ENCODE measurements around the gene GPR84. TPM values are rescaled to one million over a fixed set of nuclear protein-coding genes. Genes with fewer than 3 reads are reported as not detected.
A peak's percentile ranks its signal among the peaks of the same experiment; 100 is the strongest.

GPR84 gene
- total and polyA plus RNA-seq, 9 of the 15 experiments (the other 6 are each of a cell fraction or from before 2014, with no cell fraction given): 0.07 to 0.18 (median 0.11) TPM; not detected in 5

DNA sequence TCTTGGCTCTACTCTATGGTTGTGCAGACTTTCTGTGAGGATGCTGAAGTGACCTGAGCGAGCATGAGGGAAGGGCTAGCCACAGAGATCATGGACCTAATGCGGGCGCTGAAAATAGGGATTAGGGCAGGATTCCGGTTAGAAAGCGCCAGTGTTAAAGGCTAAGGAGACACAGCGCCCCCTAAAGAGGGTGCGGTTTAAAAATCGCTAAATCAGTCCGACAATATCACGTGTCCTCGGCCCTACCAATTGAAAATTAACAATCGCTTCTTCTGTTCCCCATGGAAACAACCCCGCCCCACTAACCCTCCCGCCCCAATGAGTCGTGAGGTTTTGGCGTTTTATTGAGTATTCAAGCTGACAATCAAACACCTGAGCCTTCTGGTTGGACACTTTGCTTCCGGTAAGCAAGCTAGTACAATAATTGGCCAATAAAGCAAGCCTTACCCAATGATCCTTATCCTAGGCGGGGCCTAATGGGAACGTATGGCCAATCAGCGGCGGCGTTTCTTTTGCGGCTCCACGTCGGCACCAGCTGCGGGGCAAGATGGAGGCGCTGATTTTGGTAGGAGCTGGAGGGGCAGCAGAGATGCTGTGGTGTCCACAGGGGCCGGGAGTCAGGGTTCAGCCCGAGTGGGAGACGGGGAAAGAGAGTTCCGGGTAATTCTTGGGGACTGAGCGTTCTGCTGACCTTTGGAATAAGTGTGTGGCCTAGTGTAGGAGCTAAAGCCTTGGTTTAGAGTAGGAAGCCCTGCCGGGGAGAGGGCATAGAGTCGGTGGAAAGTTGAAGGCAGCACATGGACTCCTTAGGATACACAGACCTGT is 39.5 kb downstream of the GPR84 start, which contains the start of gene COPZ1 (continued):
- TF ChIP-seq GABPA (tag; conservative IDR thresholded peaks at IDR 0.05; ENCODE audit: low read depth): peak; percentile 72
- TF ChIP-seq, protein P1, sequence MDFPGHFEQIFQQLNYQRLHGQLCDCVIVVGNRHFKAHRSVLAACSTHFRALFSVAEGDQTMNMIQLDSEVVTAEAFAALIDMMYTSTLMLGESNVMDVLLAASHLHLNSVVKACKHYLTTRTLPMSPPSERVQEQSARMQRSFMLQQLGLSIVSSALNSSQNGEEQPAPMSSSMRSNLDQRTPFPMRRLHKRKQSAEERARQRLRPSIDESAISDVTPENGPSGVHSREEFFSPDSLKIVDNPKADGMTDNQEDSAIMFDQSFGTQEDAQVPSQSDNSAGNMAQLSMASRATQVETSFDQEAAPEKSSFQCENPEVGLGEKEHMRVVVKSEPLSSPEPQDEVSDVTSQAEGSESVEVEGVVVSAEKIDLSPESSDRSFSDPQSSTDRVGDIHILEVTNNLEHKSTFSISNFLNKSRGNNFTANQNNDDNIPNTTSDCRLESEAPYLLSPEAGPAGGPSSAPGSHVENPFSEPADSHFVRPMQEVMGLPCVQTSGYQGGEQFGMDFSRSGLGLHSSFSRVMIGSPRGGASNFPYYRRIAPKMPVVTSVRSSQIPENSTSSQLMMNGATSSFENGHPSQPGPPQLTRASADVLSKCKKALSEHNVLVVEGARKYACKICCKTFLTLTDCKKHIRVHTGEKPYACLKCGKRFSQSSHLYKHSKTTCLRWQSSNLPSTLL (IDR thresholded peaks at IDR 0.05): no peak
- peak; percentile 98 for TF ChIP-seq TAF7 (tag; IDR thresholded peaks at IDR 0.05)
- no peak; the same call in 1 of the 2 replicates for TF ChIP-seq PHTF2 (CRISPR knock-in tag; IDR thresholded peaks at IDR 0.05)
- no peak for TF ChIP-seq HMG20A (CRISPR knock-in tag; conservative IDR thresholded peaks at IDR 0.05)
- TF ChIP-seq FUS (optimal IDR thresholded peaks at IDR 0.05; ENCODE audit: low read depth, low read length): no peak
- no peak for TF ChIP-seq ZNF165 (CRISPR knock-in tag; IDR thresholded peaks at IDR 0.05; ENCODE audit: borderline replicate concordance)
- no peak; the same call in 1 of the 2 replicates for TF ChIP-seq ZNF24 (IDR thresholded peaks at IDR 0.05)
- TF ChIP-seq TAL1 (IDR thresholded peaks at IDR 0.05): peak; percentile 21; the same call in 1 of the 2 replicates
- TF ChIP-seq MEF2D (tag; conservative IDR thresholded peaks at IDR 0.05; ENCODE audit: low read depth): no peak
- TF ChIP-seq MEIS2 (IDR thresholded peaks at IDR 0.05; ENCODE audit: partially characterized antibody): peak; percentile 76
- TF ChIP-seq, protein P2, sequence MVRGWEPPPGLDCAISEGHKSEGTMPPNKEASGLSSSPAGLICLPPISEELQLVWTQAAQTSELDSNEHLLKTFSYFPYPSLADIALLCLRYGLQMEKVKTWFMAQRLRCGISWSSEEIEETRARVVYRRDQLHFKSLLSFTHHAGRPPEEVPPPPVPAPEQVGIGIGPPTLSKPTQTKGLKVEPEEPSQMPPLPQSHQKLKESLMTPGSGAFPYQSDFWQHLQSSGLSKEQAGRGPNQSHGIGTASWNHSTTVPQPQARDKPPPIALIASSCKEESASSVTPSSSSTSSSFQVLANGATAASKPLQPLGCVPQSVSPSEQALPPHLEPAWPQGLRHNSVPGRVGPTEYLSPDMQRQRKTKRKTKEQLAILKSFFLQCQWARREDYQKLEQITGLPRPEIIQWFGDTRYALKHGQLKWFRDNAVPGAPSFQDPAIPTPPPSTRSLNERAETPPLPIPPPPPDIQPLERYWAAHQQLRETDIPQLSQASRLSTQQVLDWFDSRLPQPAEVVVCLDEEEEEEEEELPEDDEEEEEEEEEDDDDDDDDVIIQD (CRISPR knock-in tag; IDR thresholded peaks at IDR 0.05): no peak
- TF ChIP-seq RFX7 (CRISPR knock-in tag; IDR thresholded peaks at IDR 0.05): no peak
- TF ChIP-seq NONO (IDR thresholded peaks at IDR 0.05; ENCODE audit: low read depth in 2 of 2, low read length in 1 of 2): no peak
- peak; percentile 56 for TF ChIP-seq CC2D1A (IDR thresholded peaks at IDR 0.05)
- TF ChIP-seq ZFP30 (CRISPR knock-in tag; IDR thresholded peaks at IDR 0.05; ENCODE audit: borderline replicate concordance): no peak
- TF ChIP-seq, protein P3, sequence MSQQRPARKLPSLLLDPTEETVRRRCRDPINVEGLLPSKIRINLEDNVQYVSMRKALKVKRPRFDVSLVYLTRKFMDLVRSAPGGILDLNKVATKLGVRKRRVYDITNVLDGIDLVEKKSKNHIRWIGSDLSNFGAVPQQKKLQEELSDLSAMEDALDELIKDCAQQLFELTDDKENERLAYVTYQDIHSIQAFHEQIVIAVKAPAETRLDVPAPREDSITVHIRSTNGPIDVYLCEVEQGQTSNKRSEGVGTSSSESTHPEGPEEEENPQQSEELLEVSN (IDR thresholded peaks at IDR 0.05; ENCODE audit: borderline replicate concordance in 1 of 2, extremely low read depth in 1 of 2, insufficient read depth in 1 of 2, insufficient read length in 1 of 2, low read depth in 1 of 2, low read length in 1 of 2, poor library complexity in 1 of 2, severe bottlenecking in 1 of 2): peak; percentile 11 to 16
- no peak for TF ChIP-seq ZNF717 (CRISPR knock-in tag; IDR thresholded peaks at IDR 0.05)
- TF ChIP-seq, protein P4, sequence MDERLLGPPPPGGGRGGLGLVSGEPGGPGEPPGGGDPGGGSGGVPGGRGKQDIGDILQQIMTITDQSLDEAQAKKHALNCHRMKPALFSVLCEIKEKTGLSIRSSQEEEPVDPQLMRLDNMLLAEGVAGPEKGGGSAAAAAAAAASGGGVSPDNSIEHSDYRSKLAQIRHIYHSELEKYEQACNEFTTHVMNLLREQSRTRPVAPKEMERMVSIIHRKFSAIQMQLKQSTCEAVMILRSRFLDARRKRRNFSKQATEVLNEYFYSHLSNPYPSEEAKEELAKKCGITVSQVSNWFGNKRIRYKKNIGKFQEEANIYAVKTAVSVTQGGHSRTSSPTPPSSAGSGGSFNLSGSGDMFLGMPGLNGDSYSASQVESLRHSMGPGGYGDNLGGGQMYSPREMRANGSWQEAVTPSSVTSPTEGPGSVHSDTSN (CRISPR knock-in tag; IDR thresholded peaks at IDR 0.05; ENCODE audit: low read depth): no peak; the same call in 1 of the 2 replicates
- TF ChIP-seq, protein P4 (tag; conservative IDR thresholded peaks at IDR 0.05; ENCODE audit: low read depth): peak; percentile 95
- peak; percentile 93 for TF ChIP-seq SP1 (CRISPR knock-in tag; IDR thresholded peaks at IDR 0.05)

Data from K562 (cell line).